ENCODE data around the gene BCAS1.

- no peak for TF ChIP-seq TEAD4 (IDR thresholded peaks at IDR 0.05)
- no peak for TF ChIP-seq EP300 (IDR thresholded peaks at IDR 0.05; ENCODE audit: borderline replicate concordance)
- TF ChIP-seq TAF1 (IDR thresholded peaks at IDR 0.05; ENCODE audit: low read depth), result no peak
- TF ChIP-seq CREB1 (IDR thresholded peaks at IDR 0.05; ENCODE audit: low read depth), result no peak
- TF ChIP-seq MAX (IDR thresholded peaks at IDR 0.05), result no peak
- no peak for TF ChIP-seq FOXM1 (IDR thresholded peaks at IDR 0.05; ENCODE audit: borderline replicate concordance, low read depth)
- TF ChIP-seq RAD21 (IDR thresholded peaks at IDR 0.05; ENCODE audit: low read depth), result no peak
- TF ChIP-seq YY1 (IDR thresholded peaks at IDR 0.05; ENCODE audit: low read depth), result no peak
- TF ChIP-seq REST (IDR thresholded peaks at IDR 0.05; ENCODE audit: low read depth), result no peak
- TF ChIP-seq CEBPB (IDR thresholded peaks at IDR 0.05), result no peak
- no peak for TF ChIP-seq TCF12 (IDR thresholded peaks at IDR 0.05; ENCODE audit: low read depth)
- no peak for TF ChIP-seq NFIC (IDR thresholded peaks at IDR 0.05)
- TF ChIP-seq USF1 (IDR thresholded peaks at IDR 0.05), result no peak
- no peak for TF ChIP-seq EGR1 (IDR thresholded peaks at IDR 0.05)
These were observed 23.3 kb downstream of the BCAS1 start for GRCh38 chr20:54047048-54047447.
